ENCODE data around the gene MANBA. TPM values are rescaled to one million over a fixed set of nuclear protein-coding genes. Genes with fewer than 3 reads are reported as not detected.

MANBA gene
- total RNA-seq, 4 donors from 2014 or later: 6.4 to 41.5 (median 17.8) TPM

- no peaks in the 10 kb centered on the region for H3K4me1 ChIP-seq
- intact Hi-C loops (cut with DNase I; ENCODE audit: low total_unique reads): no loop called here
- no peak overlapping the region for H3K27ac ChIP-seq
- no peaks in the 10 kb centered on the region for H3K27me3 ChIP-seq
- no peaks in the 10 kb centered on the region for H3K9me3 ChIP-seq
- H3K36me3 ChIP-seq: no peaks in the 10 kb centered on the region
- no peak for TF ChIP-seq POLR2A (IDR thresholded peaks at IDR 0.05)
- TF ChIP-seq CTCF (IDR thresholded peaks at IDR 0.05): no peak
- DNase-seq: no peak
- no peak overlapping the region for H3K4me3 ChIP-seq
Measured at GRCh38 chr4:102787944-102788343, 27.2 kb upstream of the MANBA start.

GRCh38 chr4:102787096-102787881 lies 26.5 kb upstream of the MANBA start:
- H3K9me3 ChIP-seq: no peaks in the 10 kb centered on the region
- intact Hi-C loops (cut with DNase I; ENCODE audit: low total_unique reads): no loop called here
- TF ChIP-seq POLR2A (IDR thresholded peaks at IDR 0.05) (no peak), CTCF (IDR thresholded peaks at IDR 0.05) (no peak)
- no peaks in the 10 kb centered on the region for H3K36me3 ChIP-seq
- H3K27me3 ChIP-seq: no peaks in the 10 kb centered on the region
- no peak overlapping the region for H3K27ac ChIP-seq
- H3K4me1 ChIP-seq: no peaks in the 10 kb centered on the region
- no peak overlapping the region for H3K4me3 ChIP-seq
- DNase-seq: no peak

GRCh38 chr4:102786279-102786678 lies 25.5 kb upstream of the MANBA start:
- Histone ChIP-seq H3K9me3 (no peaks in the 10 kb centered on the region), H3K27ac (no peak overlapping the region), H3K27me3 (no peaks in the 10 kb centered on the region), H3K4me3 (no peak overlapping the region), H3K4me1 (no peaks in the 10 kb centered on the region), H3K36me3 (no peaks in the 10 kb centered on the region)
- DNase-seq: no peak
- TF ChIP-seq POLR2A (IDR thresholded peaks at IDR 0.05): no peak
- TF ChIP-seq CTCF (IDR thresholded peaks at IDR 0.05): no peak
- intact Hi-C loops (cut with DNase I; ENCODE audit: low total_unique reads): no loop called here

GRCh38 chr4:102783006-102783405 lies 22.2 kb upstream of the MANBA start:
- no peaks in the 10 kb centered on the region for H3K4me1 ChIP-seq
- TF ChIP-seq CTCF (IDR thresholded peaks at IDR 0.05): no peak
- TF ChIP-seq POLR2A (IDR thresholded peaks at IDR 0.05): no peak
- H3K9me3 ChIP-seq: no peaks in the 10 kb centered on the region
- H3K36me3 ChIP-seq: no peaks in the 10 kb centered on the region
- no peak overlapping the region for H3K4me3 ChIP-seq
- intact Hi-C loops (cut with DNase I; ENCODE audit: low total_unique reads): no loop called here
- no peak for DNase-seq
- H3K27ac ChIP-seq: no peak overlapping the region
- no peaks in the 10 kb centered on the region for H3K27me3 ChIP-seq

- intact Hi-C loops (cut with DNase I; ENCODE audit: low total_unique reads): no loop called here
- TF ChIP-seq CTCF (IDR thresholded peaks at IDR 0.05) (no peak), POLR2A (IDR thresholded peaks at IDR 0.05) (no peak)
- H3K27ac ChIP-seq: no peak overlapping the region
- H3K4me1 ChIP-seq: no peaks in the 10 kb centered on the region
- no peak for DNase-seq
- H3K36me3 ChIP-seq: no peaks in the 10 kb centered on the region
- H3K9me3 ChIP-seq: no peaks in the 10 kb centered on the region
- no peaks in the 10 kb centered on the region for H3K27me3 ChIP-seq
- no peak overlapping the region for H3K4me3 ChIP-seq
Measured at GRCh38 chr4:102781570-102781969, 20.8 kb upstream of the MANBA start.

Data from uterus (tissue), 4 donors.